Stimulated activated naive CD8-positive, alpha-beta T cell treated with anti-CD3 and anti-CD28 coated beads, Interleukin-15, Interleukin-2, amounts not matched to agents 100 ng/mL and 50 ng/mL, for 24 hours (primary cell): ENCODE results near the gene TAP2.

Experiments used
- H3K27ac Mint-ChIP-seq: one replicate; pipeline ENCODE4 v1.8.0; 2021; ENCODE audit warnings: mild to moderate bottlenecking, mixed read lengths
- H3K27me3 Mint-ChIP-seq: one replicate; pipeline ENCODE4 v1.8.0; 2021; ENCODE audit warnings: mixed read lengths
- H3K36me3 Mint-ChIP-seq: one replicate; pipeline ENCODE4 v1.8.0; 2021; ENCODE audit warnings: low read depth, mixed read lengths
- H3K4me1 Mint-ChIP-seq: one replicate; pipeline ENCODE4 v1.8.0; 2021; ENCODE audit warnings: low read depth, mixed read lengths
- H3K4me3 Mint-ChIP-seq: one replicate; pipeline ENCODE4 v1.8.0; 2021; ENCODE audit warnings: mild to moderate bottlenecking, mixed read lengths
- H3K9me3 Mint-ChIP-seq: one replicate; pipeline ENCODE4 v1.8.0; 2021; ENCODE audit warnings: mixed read lengths

TAP2 gene

DNA sequence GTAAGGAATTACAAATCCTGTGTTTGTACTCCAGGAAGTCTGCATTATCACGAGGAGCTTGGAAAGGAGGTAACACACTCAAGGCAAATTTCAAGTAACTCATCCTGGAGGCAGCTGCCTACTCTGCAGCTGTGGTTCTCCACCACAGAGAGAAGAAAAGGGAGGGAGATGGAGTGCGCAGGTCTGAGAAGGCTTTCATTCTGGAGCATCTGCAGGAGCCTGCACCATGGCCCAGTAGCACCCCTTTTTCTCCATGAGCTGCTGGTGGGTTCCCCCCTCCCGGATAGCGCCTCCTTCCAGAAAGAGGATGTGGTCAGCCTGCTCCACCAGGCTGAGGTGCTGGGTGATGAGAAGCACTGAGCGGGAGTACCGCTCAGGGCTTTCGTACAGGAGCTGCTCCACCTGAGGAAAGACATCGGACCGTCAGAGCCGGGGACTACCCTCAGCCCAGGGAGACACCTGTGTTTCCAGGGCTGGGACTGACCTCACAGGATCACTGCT, 6.9 kb upstream of the TAP2 start:
- Mint-ChIP-seq H3K9me3 (no peaks in the 10 kb centered on the region), H3K36me3 (peaks cover 95% of the 10 kb centered on the region), H3K27ac (peak overlapping the region; percentile 99), H3K4me3 (peak overlapping the region; percentile 99), H3K4me1 (peaks cover 86% of the 10 kb centered on the region), H3K27me3 (no peaks in the 10 kb centered on the region)

DNA sequence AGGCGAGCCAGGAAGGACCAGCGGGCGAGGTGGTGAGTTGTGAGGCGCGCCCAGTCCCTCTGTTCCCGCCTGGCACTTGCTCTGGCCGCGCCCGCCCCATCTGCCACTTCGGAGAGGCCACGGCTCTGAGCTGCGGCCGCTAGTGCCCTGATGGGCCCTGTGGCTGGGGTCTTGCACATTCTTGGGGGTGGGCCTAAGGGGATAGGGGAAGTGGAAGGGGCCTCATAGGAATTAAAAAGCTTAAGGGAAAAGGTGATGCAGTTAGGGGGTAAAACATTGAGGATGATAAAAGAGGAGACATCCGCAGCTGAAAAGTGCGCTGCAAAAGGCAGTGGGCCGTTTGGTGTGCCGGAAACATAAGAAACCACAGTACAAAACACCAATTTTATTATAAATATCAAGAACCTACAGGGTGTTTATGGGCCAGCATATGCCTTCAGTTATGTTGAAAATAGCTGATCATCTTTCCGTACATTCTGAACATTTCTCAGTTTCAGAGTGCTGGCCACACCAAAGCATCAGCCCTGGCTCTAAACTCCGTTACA, 6.4 kb upstream of the TAP2 start:
- Mint-ChIP-seq H3K4me3 (peak overlapping the region; percentile 99), H3K27me3 (no peaks in the 10 kb centered on the region), H3K36me3 (peaks cover 95% of the 10 kb centered on the region), H3K9me3 (no peaks in the 10 kb centered on the region), H3K27ac (peak overlapping the region; percentile 99), H3K4me1 (peaks cover 86% of the 10 kb centered on the region)

DNA sequence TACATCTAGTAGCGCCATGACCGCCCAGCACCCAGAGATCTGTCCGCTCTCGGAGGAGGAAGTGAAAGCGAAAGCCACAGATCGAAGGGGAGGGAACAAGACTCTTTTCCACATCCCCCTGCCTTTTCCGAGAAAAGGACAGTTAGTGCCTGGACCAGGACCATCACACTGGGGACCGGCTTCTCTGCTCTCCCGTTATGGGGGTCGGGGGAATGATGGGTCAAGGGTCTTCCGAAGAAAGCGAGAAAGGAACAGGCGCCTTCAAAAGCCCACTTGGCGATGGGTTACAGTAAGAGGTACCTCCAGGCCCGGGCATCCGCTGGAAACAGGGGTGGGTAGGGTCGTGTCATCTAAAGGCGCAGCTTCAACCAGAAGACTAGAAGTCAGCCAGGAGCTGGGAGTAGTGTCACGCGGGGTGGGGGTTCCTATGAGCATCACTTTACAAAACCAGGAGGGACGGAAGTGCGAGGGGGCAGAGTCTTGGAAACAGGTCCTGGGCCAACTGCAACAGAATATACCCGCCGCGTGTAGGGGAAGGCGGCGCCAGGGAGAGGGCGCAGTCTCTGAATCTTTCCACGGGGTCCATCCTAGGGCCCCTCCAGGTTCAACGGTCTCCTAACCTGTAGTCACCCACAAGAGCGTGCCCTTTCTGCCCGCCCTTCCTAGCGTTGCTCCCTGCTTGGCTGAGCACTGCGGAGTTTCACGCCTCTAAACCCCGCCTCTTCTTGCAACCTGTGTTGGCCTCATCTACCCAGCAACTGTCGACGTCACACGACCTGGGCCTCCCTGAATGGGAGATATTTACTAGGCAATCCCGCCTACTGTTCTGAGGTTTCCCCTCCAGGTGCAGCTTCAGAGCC, 5.7 kb upstream of the TAP2 start, which contains the start of gene PSMB8:
Gene PSMB8, minus strand, starts transcription at position 69 of the 860 bp plus-strand sequence. Its CDS starts 51 bp downstream, at position 18.
- Mint-ChIP-seq H3K4me3 (peak within 1 kb of the TSS; percentile 99), H3K4me1 (peaks cover 88% of the 10 kb centered on the region), H3K27ac (peak within 1 kb of the TSS; percentile 99), H3K36me3 (peaks cover 95% of the 10 kb centered on the region), H3K9me3 (no peaks in the 10 kb centered on the region), H3K27me3 (no peaks in the 10 kb centered on the region)

DNA sequence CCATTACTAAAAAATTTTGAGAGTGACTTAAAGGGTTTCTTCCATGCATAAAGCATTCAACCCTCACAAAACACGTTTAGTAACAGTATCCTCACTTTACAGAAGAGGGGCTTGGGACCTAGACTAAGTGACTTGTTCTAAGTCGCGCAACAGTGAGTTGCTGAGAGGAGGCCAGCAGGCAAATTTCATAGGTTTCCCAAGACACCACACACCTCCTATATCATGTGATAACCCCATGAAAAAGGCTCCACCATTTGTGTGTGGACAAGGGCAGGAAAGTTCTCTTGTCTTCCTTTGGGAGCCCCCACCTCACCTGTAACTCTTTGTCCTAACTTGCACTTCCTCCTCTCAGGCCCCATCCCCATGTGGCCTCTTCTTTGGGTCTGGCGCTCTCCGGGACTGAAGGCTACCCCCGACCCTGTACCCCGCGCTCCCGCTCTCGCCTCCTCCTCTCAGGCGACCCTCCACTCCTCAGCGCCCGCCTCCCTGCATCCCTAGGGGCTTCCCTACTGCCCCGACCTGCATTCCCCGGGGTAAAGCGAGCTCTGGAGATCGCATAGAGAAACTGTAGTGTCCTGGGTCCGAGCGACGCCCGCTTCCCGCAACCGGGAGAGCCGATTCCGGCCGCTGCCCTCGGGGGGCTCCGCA, 4.9 kb upstream of the TAP2 start:
- Mint-ChIP-seq H3K9me3 (no peaks in the 10 kb centered on the region), H3K27ac (peak overlapping the region; percentile 99), H3K4me3 (peak overlapping the region; percentile 99), H3K27me3 (no peaks in the 10 kb centered on the region), H3K4me1 (peaks cover 85% of the 10 kb centered on the region), H3K36me3 (peaks cover 87% of the 10 kb centered on the region)

DNA sequence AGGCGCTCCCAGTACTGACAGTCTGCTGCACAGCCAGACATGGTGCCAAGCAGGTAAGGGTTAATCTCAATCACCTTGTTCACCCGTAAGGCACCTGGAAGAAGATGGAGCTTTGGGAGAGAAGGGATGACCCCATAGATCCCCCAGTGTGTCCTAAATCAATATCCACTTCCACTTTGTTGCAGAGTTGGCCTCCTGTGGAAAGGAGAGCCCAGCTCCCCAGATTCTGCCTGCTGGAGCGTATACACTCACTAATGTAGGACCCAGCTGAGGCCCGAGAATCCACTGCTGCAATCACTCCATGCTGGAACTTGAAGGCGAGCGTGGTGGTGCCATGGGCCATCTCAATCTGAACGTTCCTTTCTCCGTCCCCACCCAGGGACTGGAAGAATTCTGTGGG, 4.2 kb upstream of the TAP2 start:
- Mint-ChIP-seq H3K9me3 (no peaks in the 10 kb centered on the region), H3K36me3 (peaks cover 80% of the 10 kb centered on the region), H3K27me3 (no peaks in the 10 kb centered on the region), H3K4me3 (peak overlapping the region; percentile 99), H3K27ac (peak overlapping the region; percentile 99), H3K4me1 (peaks cover 78% of the 10 kb centered on the region)

DNA sequence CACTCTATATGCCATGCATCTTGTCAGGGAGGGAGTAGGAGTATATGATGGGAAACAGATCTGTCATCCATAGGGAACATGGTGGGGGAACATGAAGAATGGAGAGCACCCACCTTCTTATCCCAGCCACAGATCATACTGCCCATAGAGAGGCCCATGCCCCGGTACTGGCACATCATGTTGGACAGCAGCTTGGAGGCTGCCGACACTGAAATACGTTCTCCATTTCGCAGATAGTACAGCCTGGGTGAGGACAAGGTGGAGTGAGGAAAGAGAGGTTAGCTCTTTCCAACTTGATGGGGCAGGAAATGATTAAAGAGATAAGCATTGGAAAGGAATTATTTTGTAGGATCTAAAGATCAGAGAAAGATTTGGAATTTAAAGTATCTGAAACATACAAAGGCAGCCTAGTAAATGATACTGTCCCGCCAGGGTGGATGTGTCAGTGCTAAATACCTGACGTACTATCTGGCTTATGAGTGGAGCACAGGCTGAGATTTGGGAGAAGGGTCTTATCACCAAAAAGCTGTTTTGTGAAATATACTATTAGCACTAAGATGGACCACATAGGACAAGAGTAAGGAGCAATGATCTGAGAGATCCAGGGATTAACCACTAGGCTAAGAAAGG, 3.6 kb upstream of the TAP2 start:
- Mint-ChIP-seq H3K36me3 (peaks cover 79% of the 10 kb centered on the region), H3K27ac (peak overlapping the region; percentile 99), H3K9me3 (no peaks in the 10 kb centered on the region), H3K4me3 (peak overlapping the region; percentile 99), H3K27me3 (no peaks in the 10 kb centered on the region), H3K4me1 (peaks cover 75% of the 10 kb centered on the region)

DNA sequence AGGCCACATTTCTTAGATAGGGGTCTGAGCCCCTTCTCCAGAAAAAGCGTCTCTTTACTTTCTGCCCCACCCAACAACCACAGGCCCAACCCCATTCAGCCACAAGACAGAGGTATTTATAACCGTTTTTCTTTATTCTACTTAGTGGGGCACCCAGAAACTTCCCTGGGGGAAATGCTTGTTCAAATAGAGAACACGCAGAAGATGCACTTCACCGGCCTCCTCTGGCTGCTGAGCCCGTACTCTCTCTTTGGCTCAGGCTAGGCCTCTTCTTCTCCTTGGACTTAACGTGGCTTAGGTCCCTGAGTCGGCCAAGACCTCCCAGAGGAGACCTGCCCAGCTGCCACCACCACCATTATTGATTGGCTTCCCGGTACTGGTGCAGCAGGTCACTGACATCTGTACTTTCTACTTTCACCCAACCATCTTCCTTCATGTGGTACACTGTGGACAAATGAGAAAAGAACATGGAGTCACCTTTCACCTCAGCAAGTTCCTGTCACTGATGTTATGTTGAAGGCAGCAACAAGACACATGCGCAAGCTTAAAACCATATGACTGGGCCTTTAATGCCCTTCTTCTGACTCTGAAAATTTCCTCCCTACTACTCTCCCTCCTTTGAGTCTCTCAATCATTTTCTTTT, 2.2 kb upstream of the TAP2 start:
- H3K27ac Mint-ChIP-seq = peak overlapping the region; percentile 99
- H3K4me1 Mint-ChIP-seq = peaks cover 75% of the 10 kb centered on the region
- peak overlapping the region; percentile 99 for H3K4me3 Mint-ChIP-seq
- peaks cover 81% of the 10 kb centered on the region for H3K36me3 Mint-ChIP-seq
- no peaks in the 10 kb centered on the region for H3K27me3 Mint-ChIP-seq
- H3K9me3 Mint-ChIP-seq = no peaks in the 10 kb centered on the region

DNA sequence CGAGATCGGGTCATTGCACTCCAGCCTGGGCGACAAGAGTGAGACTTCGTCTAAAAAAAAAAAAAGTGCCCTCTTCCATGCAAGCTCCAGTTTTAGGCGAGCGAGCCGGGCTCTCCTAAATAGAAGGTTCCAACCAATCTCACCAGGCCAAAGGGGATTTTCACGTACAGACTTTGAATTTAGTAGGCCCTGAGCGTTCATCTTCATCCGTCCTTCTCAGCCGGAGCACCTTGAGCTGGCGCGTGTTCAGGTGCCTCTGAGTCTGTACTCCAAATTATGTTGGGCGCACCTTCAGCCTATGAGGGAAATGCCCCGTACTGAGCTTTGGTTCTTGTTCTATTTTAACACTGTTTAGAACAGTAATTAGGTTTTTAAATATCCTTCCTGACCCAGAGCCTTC, 817 bp upstream of the TAP2 start:
- Mint-ChIP-seq H3K4me3 (peak overlapping the region; percentile 88), H3K9me3 (no peaks in the 10 kb centered on the region), H3K4me1 (peaks cover 76% of the 10 kb centered on the region), H3K27me3 (no peaks in the 10 kb centered on the region), H3K36me3 (peaks cover 82% of the 10 kb centered on the region), H3K27ac (peak overlapping the region; percentile 99)

DNA sequence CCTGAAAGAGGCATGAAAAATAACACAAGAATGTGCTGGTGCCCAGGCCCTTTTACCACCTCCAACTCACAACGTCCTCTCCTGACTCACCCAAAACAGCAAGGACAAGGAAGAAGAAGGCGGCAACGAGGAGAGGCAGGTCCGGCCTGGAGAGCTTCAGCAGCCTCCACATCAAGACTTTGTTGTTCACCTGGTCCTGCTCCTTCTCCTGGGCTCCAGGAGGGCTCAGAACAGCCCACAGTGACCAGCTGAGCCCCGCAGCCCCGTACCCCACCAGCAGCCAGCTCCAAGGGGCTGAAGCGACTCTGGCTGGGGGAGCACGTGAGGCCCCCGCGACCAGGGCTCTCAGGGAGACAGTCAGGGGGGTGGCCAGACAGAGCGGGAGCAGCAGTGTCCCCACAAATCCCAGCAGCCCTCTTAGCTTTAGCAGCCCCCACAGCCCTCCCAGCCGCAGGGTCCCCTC, 857 bp downstream of the TAP2 start:
- H3K27me3 Mint-ChIP-seq = no peaks in the 10 kb centered on the region
- peaks cover 87% of the 10 kb centered on the region for H3K4me1 Mint-ChIP-seq
- H3K27ac Mint-ChIP-seq = peak overlapping the region; percentile 76
- H3K9me3 Mint-ChIP-seq = no peaks in the 10 kb centered on the region
- peak overlapping the region; percentile 88 for H3K4me3 Mint-ChIP-seq
- H3K36me3 Mint-ChIP-seq = peaks cover 83% of the 10 kb centered on the region

DNA sequence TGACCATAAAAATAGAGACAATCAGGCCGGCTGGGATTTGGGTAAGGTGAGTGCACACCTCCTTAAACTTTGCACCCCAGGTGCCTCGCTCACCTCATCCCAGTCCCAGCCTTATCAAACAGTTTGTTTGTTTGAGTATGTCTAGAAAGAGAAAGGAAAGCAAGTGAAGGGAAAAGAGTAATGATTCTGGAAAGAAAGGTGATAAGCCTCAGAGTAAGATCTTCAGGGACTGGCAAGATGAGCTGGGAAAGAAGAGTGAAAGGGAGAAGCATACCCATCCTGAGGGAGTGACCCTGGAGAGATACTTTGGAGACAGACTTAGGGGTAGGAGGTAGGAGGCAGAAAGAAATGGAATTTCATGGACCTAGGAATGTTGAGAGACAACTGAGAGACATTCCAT, 1.7 kb downstream of the TAP2 start:
- H3K9me3 Mint-ChIP-seq = no peaks in the 10 kb centered on the region
- peaks cover 83% of the 10 kb centered on the region for H3K36me3 Mint-ChIP-seq
- H3K27me3 Mint-ChIP-seq = no peaks in the 10 kb centered on the region
- peaks cover 85% of the 10 kb centered on the region for H3K4me1 Mint-ChIP-seq
- peak overlapping the region; percentile 76 for H3K27ac Mint-ChIP-seq
- H3K4me3 Mint-ChIP-seq = peak overlapping the region; percentile 88

DNA sequence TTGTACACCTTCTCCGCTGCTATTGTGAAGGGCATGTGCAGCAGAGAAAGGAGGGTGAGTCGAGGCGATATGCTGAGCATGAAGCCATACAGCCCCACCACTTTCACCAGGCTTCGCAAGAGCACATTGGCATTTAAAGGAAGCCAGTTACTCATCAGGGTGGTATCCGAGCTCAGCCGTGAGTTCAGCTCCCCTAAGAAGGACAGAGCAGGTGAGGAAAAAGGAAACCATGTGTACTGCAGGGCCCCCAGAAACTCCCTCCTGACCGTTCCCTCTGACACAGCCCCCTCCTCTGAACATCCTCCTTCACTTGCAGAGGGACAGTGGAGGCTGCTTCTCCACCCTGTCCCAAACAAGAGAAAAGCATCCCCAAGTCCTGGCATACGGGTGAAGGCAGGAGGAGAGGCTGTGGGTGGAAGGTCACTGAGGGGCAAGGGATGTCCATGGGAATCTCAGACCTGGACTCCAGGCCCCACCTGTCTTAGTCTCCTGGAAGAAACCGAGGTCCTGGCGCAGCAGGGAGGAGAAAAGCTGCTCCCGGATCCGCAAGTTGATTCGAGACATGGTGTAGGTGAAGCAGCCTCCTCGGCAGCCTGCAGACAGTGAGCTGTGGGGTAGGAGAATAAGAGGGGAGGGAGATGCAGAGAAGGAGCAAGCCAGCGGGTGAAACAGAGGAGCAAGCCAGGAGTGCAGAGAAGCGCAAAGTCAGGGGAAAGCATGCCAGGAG, 3.2 kb downstream of the TAP2 start:
- Mint-ChIP-seq H3K4me3 (peak overlapping the region; percentile 88), H3K27me3 (no peaks in the 10 kb centered on the region), H3K36me3 (peaks cover 83% of the 10 kb centered on the region), H3K27ac (peak overlapping the region; percentile 76), H3K4me1 (peaks cover 80% of the 10 kb centered on the region), H3K9me3 (no peaks in the 10 kb centered on the region)

DNA sequence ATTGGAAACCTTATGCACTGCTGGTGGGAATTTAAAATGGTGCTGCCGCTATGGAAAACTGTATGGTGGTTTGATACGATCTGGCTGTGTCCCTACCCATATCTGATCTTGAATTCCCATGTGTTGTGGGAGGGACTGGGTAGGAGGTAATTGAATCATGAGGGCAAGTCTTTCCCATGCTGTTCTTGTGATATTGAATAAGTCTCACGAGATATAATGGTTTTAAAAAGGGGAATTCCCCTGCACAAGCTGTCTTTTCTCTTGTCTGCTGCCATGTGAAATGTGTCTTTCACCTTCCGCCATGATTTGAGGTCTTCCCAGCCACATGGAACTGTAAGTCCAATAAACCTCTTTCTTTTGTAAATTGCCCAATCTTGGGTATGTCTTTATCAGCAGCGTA, 4.9 kb downstream of the TAP2 start:
- Mint-ChIP-seq H3K4me1 (peaks cover 71% of the 10 kb centered on the region), H3K27ac (peak overlapping the region; percentile 76), H3K9me3 (no peaks in the 10 kb centered on the region), H3K27me3 (no peaks in the 10 kb centered on the region), H3K36me3 (peaks cover 90% of the 10 kb centered on the region), H3K4me3 (peak overlapping the region; percentile 88)

DNA sequence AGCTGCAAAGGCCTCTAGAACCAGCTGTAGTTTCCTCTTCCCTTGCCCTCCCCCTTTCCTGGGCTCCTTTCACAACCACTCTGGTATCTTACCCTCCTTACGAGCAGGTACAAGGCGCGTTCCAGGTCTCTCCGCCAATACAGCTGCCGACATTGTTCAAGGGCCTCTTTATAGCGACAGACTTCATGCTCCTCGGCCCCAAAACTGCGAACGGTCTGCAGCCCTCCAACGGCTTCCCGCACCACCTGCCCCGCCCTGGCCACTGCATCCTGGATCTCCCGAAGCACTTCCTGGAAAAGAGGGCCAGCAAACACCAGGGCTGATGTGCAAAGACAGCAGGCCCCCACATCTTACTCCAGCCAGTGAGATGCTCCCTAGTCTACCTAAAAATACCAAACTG, 6.0 kb downstream of the TAP2 start:
- Mint-ChIP-seq H3K27me3 (no peaks in the 10 kb centered on the region), H3K9me3 (no peaks in the 10 kb centered on the region), H3K4me1 (peaks cover 78% of the 10 kb centered on the region), H3K36me3 (peaks cover 97% of the 10 kb centered on the region), H3K27ac (peak overlapping the region; percentile 53), H3K4me3 (no peak overlapping the region)

DNA sequence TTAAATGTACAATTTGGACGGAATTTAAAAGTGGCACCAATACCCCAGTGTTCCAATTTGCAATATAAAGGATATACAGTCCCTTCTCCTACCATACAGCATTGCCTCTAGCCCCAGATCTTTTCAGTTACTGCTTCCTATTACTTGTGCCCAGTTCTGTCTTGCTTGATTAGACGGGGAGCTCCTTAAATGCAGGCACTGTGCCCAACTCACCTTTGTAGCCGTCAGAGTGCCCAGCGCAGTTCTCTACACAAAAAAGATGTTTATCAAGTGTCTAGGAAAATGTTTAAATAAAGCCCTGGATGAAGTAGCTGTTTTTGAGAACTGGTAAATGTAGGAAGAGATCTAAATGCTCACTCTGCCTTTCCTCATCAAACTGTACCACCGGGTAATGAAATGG, 7.6 kb downstream of the TAP2 start:
- H3K27ac Mint-ChIP-seq = peak overlapping the region; percentile 8
- peaks cover 92% of the 10 kb centered on the region for H3K36me3 Mint-ChIP-seq
- H3K27me3 Mint-ChIP-seq = no peaks in the 10 kb centered on the region
- H3K9me3 Mint-ChIP-seq = no peaks in the 10 kb centered on the region
- H3K4me3 Mint-ChIP-seq = no peak overlapping the region
- peaks cover 76% of the 10 kb centered on the region for H3K4me1 Mint-ChIP-seq
